Hepatocyte (in vitro differentiated cells): ENCODE results near the gene LAMA4. TPM values are rescaled to one million over a fixed set of nuclear protein-coding genes. Genes with fewer than 3 reads are reported as not detected.

Experiments
- DNase-seq: peaks from one replicate; pipeline ENCODE4 v3.0.0-alpha.2; 2016; ENCODE audit warnings: low spot score
- H2AFZ ChIP-seq: fragments of 200-600 bp; sonication (generic); 2 replicates; pipeline ENCODE4 v1.6.0; 2016; ENCODE audit warnings: antibody characterized with exemption, mild to moderate bottlenecking
- H3K27ac ChIP-seq: fragments of 200-600 bp; sonication (generic); 2 replicates; pipeline ENCODE4 v1.5.1; 2016; ENCODE audit warnings: mild to moderate bottlenecking
- H3K27me3 ChIP-seq: fragments of 200-600 bp; sonication (generic); 2 replicates; pipeline ENCODE4 v1.6.1; 2016
- H3K36me3 ChIP-seq: fragments of 200-600 bp; sonication (generic); replicated peaks from 2 replicates; pipeline ENCODE4 v1.5.1; 2016; ENCODE audit warnings: low read depth; ENCODE audit not compliant: insufficient read depth
- H3K4me1 ChIP-seq: fragments of 200-600 bp; sonication (generic); 2 replicates; pipeline ENCODE4 v1.5.1; 2016; ENCODE audit warnings: mild to moderate bottlenecking, moderate library complexity; ENCODE audit not compliant: insufficient read depth
- H3K4me2 ChIP-seq: fragments of 200-600 bp; sonication (generic); 2 replicates; pipeline ENCODE4 v1.6.0; 2016
- H3K4me3 ChIP-seq: fragments of 200-600 bp; sonication (generic); 2 replicates; pipeline ENCODE4 v1.5.1; 2016; ENCODE audit warnings: mild to moderate bottlenecking
- H3K79me2 ChIP-seq: fragments of 200-600 bp; sonication (generic); 2 replicates; pipeline ENCODE4 v1.6.0; 2017; ENCODE audit warnings: mild to moderate bottlenecking
- H3K9me2 ChIP-seq: fragments of 200-600 bp; sonication (generic); replicated peaks from 2 replicates; pipeline ENCODE4 v1.6.0; 2017; ENCODE audit warnings: mild to moderate bottlenecking; ENCODE audit not compliant: insufficient read depth
- H3K9me3 ChIP-seq: fragments of 200-600 bp; sonication (generic); 2 replicates; pipeline ENCODE4 v1.5.1; 2016; ENCODE audit warnings: low read depth, mild to moderate bottlenecking
- H4K20me1 ChIP-seq: fragments of 200-600 bp; sonication (generic); 2 replicates; pipeline ENCODE4 v1.6.0; 2016; ENCODE audit warnings: mild to moderate bottlenecking; ENCODE audit not compliant: insufficient read depth, poor library complexity, severe bottlenecking
- CTCF ChIP-seq: fragments of 200-600 bp; sonication (generic); IDR thresholded peaks from 2 replicates; pipeline ENCODE4 v1.5.1; 2016; ENCODE audit warnings: antibody characterized with exemption, mild to moderate bottlenecking; ENCODE audit not compliant: poor library complexity
- EZH2 ChIP-seq: fragments of 200-600 bp; sonication (generic); IDR thresholded peaks from 2 replicates; pipeline ENCODE4 v1.6.1; 2016; ENCODE audit warnings: antibody characterized with exemption, mild to moderate bottlenecking, borderline replicate concordance
- EZH2phosphoT487 ChIP-seq: fragments of 200-600 bp; sonication (generic); IDR thresholded peaks from one replicate; pipeline ENCODE4 v1.6.1; 2018; ENCODE audit warnings: antibody characterized with exemption, mild to moderate bottlenecking, low read depth, moderate library complexity; ENCODE audit not compliant: unreplicated experiment, severe bottlenecking
- WGBS: methylation state at CpG from one replicate; pipeline ENCODE4 v1.1.6; 2016; ENCODE audit warnings: low lambda C conversion rate; ENCODE audit errors: missing lambda C conversion rate; 5-methylcytosine and 5-hydroxymethylcytosine counted together
- polyA plus RNA-seq: library from polyadenylated mRNA; unstranded; fragments of >200 nt; fragmentation: Nextera tagmentation; extraction: Ambion mirVana; gene quantifications from 2 replicates; pipeline ENCODE4 v1.2.1, GENCODE V29; 2016
- total RNA-seq: library from RNA; depleted of rRNA; stranded (reverse); fragments of >200 nt; gene quantifications from 2 replicates; pipeline ENCODE4 v1.2.3, GENCODE V29; 2014

The LAMA4 gene
- total and polyA plus RNA-seq, 2 experiments from 2014 or later, result 14.1 to 18.9 TPM

GRCh38 chr6:112206110-112206458, 48.3 kb downstream of the LAMA4 start:
- H3K9me2 ChIP-seq, result no peaks in the 10 kb centered on the region
- DNase-seq, result no peak
- TF ChIP-seq CTCF, result no peak
- no peaks in the 10 kb centered on the region for H4K20me1 ChIP-seq
- no peaks in the 10 kb centered on the region for H3K27me3 ChIP-seq
- H3K79me2 ChIP-seq, result no peaks in the 10 kb centered on the region
- H3K4me2 ChIP-seq, result no peak overlapping the region
- peaks cover 8% of the 10 kb centered on the region for H3K4me1 ChIP-seq
- H3K4me3 ChIP-seq, result no peak overlapping the region
- H3K27ac ChIP-seq, result no peak overlapping the region
- H3K36me3 ChIP-seq, result no peaks in the 10 kb centered on the region
- H3K9me3 ChIP-seq, result no peaks in the 10 kb centered on the region
- H2AFZ ChIP-seq, result no peak overlapping the region

GRCh38 chr6:112205427-112206109, 48.8 kb downstream of the LAMA4 start:
- no peak for TF ChIP-seq CTCF
- no peak for TF ChIP-seq EZH2
- TF ChIP-seq EZH2phosphoT487, result no peak
- H2AFZ ChIP-seq, result no peak overlapping the region
- no peak overlapping the region for H3K27ac ChIP-seq

GRCh38 chr6:112204350-112204706, 50.0 kb downstream of the LAMA4 start:
- H3K4me2 ChIP-seq, result no peak overlapping the region
- no peaks in the 10 kb centered on the region for H3K79me2 ChIP-seq
- peak overlapping the region; percentile 70 for H3K27ac ChIP-seq
- TF ChIP-seq EZH2 (no peak), EZH2phosphoT487 (no peak), CTCF (no peak)
- 88% methylated on average over 4 of the region's 4 CpGs for WGBS
- H3K9me3 ChIP-seq, result no peaks in the 10 kb centered on the region
- H2AFZ ChIP-seq, result no peak overlapping the region
- peaks cover 8% of the 10 kb centered on the region for H3K4me1 ChIP-seq
- H3K4me3 ChIP-seq, result no peak overlapping the region
- H3K36me3 ChIP-seq, result no peaks in the 10 kb centered on the region
- H3K9me2 ChIP-seq, result no peaks in the 10 kb centered on the region
- H4K20me1 ChIP-seq, result no peaks in the 10 kb centered on the region
- DNase-seq, result no peak
- H3K27me3 ChIP-seq, result no peaks in the 10 kb centered on the region

More at GRCh38 chr6:112205427-112206109, 48.8 kb downstream of the LAMA4 start:
- H3K4me3 ChIP-seq, result no peak overlapping the region
- H3K9me2 ChIP-seq, result no peaks in the 10 kb centered on the region
- no peaks in the 10 kb centered on the region for H3K27me3 ChIP-seq
- H4K20me1 ChIP-seq, result no peaks in the 10 kb centered on the region
- H3K4me1 ChIP-seq, result peaks cover 8% of the 10 kb centered on the region
- H3K9me3 ChIP-seq, result no peaks in the 10 kb centered on the region
- no peak for DNase-seq
- WGBS, result 87% methylated on average over 5 of the region's 5 CpGs
- H3K4me2 ChIP-seq, result no peak overlapping the region
- H3K36me3 ChIP-seq, result no peaks in the 10 kb centered on the region
- H3K79me2 ChIP-seq, result no peaks in the 10 kb centered on the region
